D721Med (cell line): Measurements from ENCODE around the gene PLCB1.

Experiments
- DNase-seq: peaks from one replicate; pipeline ENCODE4 v3.0.0; 2011; ENCODE audit warnings: low spot score; ENCODE audit not compliant: insufficient read length
- FAIRE-seq: peaks from 2 replicates; lab custom pipeline; 2011; peaks lifted over from hg19 to GRCh38; lab: Jason Lieb, UNC
- TF ChIP-seq, protein P1 (sequence below): IDR thresholded peaks from 2 replicates; pipeline ENCODE4 v1.5.1; 2012; ENCODE audit warnings: mild to moderate bottlenecking, control low read depth; ENCODE audit not compliant: insufficient read depth; ENCODE audit errors: missing control alignments

PLCB1 gene

DNA sequence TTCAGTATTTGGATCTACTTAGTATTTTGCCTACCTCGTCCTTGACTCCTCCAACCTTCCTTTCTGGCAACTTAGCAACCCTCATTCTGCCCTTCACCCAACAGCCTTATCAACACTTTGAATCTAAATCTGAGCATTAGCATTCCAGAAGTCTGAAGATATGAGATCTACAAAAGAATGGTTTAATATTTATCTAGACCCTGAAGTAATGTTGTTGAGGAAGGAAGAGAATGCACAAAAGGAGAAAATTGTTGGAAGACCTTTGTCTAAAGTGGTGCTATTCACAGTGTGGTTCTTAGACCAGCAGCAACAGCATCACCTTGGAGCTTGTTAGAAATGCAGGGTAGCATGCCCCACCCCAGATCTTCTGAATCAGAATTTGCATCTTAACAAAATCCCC, 738.6 kb downstream of the PLCB1 start:
- no peak for FAIRE-seq
- TF ChIP-seq, protein P1, sequence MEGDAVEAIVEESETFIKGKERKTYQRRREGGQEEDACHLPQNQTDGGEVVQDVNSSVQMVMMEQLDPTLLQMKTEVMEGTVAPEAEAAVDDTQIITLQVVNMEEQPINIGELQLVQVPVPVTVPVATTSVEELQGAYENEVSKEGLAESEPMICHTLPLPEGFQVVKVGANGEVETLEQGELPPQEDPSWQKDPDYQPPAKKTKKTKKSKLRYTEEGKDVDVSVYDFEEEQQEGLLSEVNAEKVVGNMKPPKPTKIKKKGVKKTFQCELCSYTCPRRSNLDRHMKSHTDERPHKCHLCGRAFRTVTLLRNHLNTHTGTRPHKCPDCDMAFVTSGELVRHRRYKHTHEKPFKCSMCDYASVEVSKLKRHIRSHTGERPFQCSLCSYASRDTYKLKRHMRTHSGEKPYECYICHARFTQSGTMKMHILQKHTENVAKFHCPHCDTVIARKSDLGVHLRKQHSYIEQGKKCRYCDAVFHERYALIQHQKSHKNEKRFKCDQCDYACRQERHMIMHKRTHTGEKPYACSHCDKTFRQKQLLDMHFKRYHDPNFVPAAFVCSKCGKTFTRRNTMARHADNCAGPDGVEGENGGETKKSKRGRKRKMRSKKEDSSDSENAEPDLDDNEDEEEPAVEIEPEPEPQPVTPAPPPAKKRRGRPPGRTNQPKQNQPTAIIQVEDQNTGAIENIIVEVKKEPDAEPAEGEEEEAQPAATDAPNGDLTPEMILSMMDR = no peak
- DNase-seq = no peak

DNA sequence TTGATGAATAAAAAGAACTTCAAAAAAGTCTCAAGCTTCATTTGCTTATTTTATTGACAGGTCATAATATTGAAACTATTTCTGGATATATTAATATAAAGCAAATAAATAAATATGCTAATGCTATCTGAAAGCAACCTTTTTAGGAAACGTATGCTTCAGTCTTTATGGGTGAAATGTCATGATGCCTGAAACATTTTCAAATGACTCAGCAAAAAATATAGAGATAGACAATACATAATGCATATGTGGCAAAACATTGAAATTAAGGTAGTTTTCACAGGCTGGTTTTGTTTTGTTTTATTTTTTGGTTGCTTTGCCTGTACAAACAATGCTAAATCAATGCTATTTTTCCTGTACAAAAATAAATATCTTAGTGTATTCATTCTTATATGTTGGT, 742.4 kb downstream of the PLCB1 start:
- TF ChIP-seq, protein P1 = no peak
- FAIRE-seq = no peak

DNA sequence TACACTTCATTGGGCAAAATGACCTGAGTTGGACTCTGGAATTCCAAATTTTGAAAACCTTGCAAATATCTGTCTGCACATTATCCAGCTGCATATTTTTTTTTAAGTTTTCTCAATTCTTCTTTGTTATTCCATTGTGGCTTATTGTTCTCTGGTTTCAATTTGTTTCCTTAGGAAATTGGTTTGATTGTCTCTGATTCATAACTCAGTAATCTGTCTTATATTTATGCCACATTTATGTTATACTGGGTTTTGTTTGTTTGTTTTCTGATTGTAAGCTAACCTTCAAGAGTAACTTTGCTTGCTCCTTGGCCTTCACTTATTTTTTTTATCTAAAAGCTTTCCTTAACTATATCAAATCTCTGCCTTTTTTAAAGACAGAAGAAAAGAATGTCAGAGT, 743.5 kb downstream of the PLCB1 start:
- TF ChIP-seq, protein P1 = no peak
- FAIRE-seq = no peak
- DNase-seq = no peak

More for the DNA sequence above, 742.4 kb downstream of the PLCB1 start:
- DNase-seq = no peak

DNA sequence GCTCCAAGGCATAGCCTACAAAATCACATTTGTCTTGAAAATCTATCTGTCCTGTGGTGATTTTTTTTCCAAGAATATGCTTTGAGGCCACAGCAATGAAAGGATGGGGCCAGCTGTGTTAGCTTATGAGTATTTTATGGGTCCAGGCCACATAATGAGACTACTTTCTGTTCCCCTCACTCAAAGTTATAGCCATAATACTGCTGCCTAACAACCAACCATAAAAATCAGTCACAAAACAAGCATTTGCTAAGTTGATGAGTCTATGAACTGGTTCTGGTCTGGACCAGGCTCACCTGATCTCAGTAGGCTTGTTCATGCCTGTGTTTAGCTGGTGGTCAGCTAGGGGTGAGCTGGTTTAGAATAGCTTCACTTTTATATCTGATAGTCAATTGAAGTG, 744.3 kb downstream of the PLCB1 start:
- no peak for DNase-seq
- FAIRE-seq = no peak
- TF ChIP-seq, protein P1 = no peak

DNA sequence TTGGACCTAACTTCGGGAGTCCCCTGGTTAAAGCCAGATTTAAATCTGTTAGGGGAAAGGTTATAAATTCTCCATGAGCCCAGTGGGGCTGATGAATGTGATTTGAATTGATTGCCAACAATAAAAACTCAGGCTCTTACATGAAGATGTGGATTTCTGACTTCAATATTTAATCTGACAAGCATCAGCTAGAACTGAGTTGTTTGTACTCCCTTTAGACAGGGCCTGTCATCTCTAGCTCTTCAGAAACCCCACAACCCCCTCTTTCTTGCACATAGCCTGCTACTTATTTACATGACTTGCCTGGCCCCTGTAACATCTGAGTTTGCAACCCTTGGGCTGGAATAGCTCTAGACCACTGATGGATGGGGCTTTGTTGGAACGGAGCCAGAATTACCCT, 745.2 kb downstream of the PLCB1 start:
- DNase-seq (no peak), FAIRE-seq (no peak)
- TF ChIP-seq, protein P1 = no peak

DNA sequence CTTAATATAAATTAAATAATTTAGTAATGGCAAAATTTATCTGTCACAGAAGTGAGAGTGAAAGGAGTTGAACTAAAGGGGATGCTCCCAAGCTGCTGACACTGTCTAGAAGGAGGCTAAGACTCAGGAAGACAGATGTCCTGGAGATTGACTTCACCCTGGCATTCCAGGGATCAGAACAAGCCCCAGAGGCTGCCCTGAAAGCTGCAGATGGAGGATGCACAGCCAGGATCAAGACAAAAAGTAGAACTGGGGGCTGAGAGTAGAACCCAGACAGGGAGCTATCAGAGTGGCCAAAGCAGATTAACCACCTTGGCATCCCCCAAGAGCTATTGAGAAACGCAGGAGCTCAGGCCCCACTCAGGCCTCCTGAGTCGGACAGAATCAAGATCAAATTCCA, 747.6 kb downstream of the PLCB1 start:
- DNase-seq (no peak), FAIRE-seq (no peak)
- TF ChIP-seq, protein P1 = no peak

DNA sequence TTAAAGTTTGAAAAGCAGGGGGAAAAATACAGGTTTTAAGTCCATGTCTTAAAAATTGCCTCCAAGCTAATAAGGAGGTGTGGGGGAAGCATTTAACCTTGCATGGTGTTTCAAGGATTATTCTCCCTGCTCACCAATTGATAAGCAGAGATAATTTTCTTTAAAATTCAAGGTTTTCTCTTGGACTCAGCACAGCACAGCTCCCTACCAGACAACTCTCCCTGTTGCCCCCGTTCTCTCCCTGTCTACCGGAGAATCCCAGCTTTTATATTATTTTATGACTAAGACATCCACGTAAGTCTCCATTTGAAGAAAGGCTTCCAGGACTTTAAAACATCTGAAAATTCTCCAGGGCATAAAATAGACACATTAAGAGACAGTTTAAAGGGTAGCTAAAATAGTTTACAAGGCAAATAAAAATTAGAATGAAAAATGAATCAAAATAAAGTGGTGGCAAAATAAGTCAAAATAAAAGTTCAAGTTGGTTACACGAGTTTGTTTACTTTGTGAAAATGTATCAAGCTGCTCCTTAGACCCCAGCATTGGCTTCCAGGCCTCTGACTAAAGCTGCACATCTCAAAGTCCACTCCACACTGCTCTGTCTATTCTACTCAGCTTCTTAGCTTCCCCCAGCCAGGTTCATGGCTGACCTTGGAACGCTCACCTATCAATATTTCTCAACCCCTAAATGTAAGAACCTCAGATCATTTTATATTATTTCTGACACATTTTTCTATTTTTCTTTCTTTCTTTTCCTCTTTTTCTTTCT, 748.2 kb downstream of the PLCB1 start:
- no peak for DNase-seq
- no peak for FAIRE-seq
- TF ChIP-seq, protein P1 = no peak
